IMR-90 (cell line): ENCODE results near the gene TUBB6. TPM values are rescaled to one million over a fixed set of nuclear protein-coding genes. Genes with fewer than 3 reads are reported as not detected.

Experiments used
- ATAC-seq: fragments of 200-7000 bp; cut with Tn5 transposase; 2 replicates; pipeline ENCODE4 v1.9.1; 2020; ENCODE audit warnings: low read depth, mild to moderate bottlenecking, moderate library complexity
- BruUV-seq: library from RNA; stranded (reverse); fragments of 400-500 nt; replicated peaks from 2 replicates; lab custom pipeline; 2021; lab: Mats Ljungman, UMichigan
- CTCF ChIA-PET: fragments of 300-600 bp; formaldehyde crosslinking; extraction: SDS; loops from one replicate; lab custom pipeline; 2021; ENCODE audit warnings: antibody characterized with exemption; lab: Yijun Ruan, JAX
- POLR2A ChIA-PET: fragments of 300-600 bp; sonication (Branson Sonifier 250); formaldehyde crosslinking; loops from one replicate; lab custom pipeline; 2022; ENCODE audit warnings: antibody characterized with exemption; ENCODE audit not compliant: unreplicated experiment; lab: Charles Lee
- DNase-seq: peaks from one replicate; pipeline ENCODE4 v3.0.0; 2013
- H2AFZ ChIP-seq: replicated peaks from 2 replicates; pipeline ENCODE3; 2013; ENCODE audit warnings: low read length, mild to moderate bottlenecking; ENCODE audit not compliant: poor library complexity
- H2AK5ac ChIP-seq: 2 replicates; pipeline ENCODE4 v1.6.1; 2013; ENCODE audit warnings: low read depth, low read length, inconsistent platforms
- H2AK9ac ChIP-seq: replicated peaks from 2 replicates; pipeline ENCODE3; 2013; ENCODE audit warnings: mild to moderate bottlenecking, low read depth, low read length, moderate library complexity; ENCODE audit not compliant: poor library complexity
- H2BK120ac ChIP-seq: 2 replicates; pipeline ENCODE4 v1.6.1; 2013; ENCODE audit warnings: low read depth, low read length, inconsistent platforms
- H2BK15ac ChIP-seq: 3 replicates; pipeline ENCODE4 v1.6.1; 2013; ENCODE audit warnings: low read depth, low read length, inconsistent platforms
- H2BK20ac ChIP-seq: 2 replicates; pipeline ENCODE4 v1.6.1; 2013; ENCODE audit warnings: low read depth, mild to moderate bottlenecking, inconsistent platforms, low read length, moderate library complexity
- H2BK5ac ChIP-seq: 2 replicates; pipeline ENCODE4 v1.6.1; 2013; ENCODE audit warnings: mild to moderate bottlenecking, low read depth, low read length, inconsistent platforms; ENCODE audit not compliant: poor library complexity, severe bottlenecking
- H3K14ac ChIP-seq: replicated peaks from 2 replicates; pipeline ENCODE4 v1.6.1; 2013; ENCODE audit warnings: low read depth, low read length, inconsistent platforms
- H3K18ac ChIP-seq: 2 replicates; pipeline ENCODE4 v1.6.1; 2013; ENCODE audit warnings: low read depth, low read length, control low read depth
- H3K23ac ChIP-seq: 2 replicates; pipeline ENCODE4 v1.6.1; 2013; ENCODE audit warnings: low read depth, low read length, inconsistent platforms
- H3K27ac ChIP-seq: 2 replicates; pipeline ENCODE4 v1.5.1; 2013; ENCODE audit warnings: mild to moderate bottlenecking, control low read depth, low read length; ENCODE audit not compliant: insufficient read depth
- H3K27me3 ChIP-seq: 2 replicates; pipeline ENCODE4 v1.6.1; 2013; ENCODE audit warnings: low read length; ENCODE audit not compliant: control insufficient read depth, insufficient read depth
- H3K36me3 ChIP-seq: 2 replicates; pipeline ENCODE4 v1.6.1; 2013; ENCODE audit warnings: low read length, mixed read lengths; ENCODE audit not compliant: control insufficient read depth, insufficient read depth
- H3K4ac ChIP-seq: 2 replicates; pipeline ENCODE4 v1.6.1; 2013; ENCODE audit warnings: low read depth, low read length, inconsistent platforms
- H3K4me1 ChIP-seq: 2 replicates; pipeline ENCODE4 v1.6.1; 2013; ENCODE audit warnings: low read length, mixed read lengths; ENCODE audit not compliant: control insufficient read depth, insufficient read depth
- H3K4me2 ChIP-seq: 2 replicates; pipeline ENCODE4 v1.6.1; 2013; ENCODE audit warnings: low read depth, mild to moderate bottlenecking, control low read depth, low read length, moderate library complexity
- H3K4me3 ChIP-seq: 2 replicates; pipeline ENCODE4 v1.5.1; 2013; ENCODE audit warnings: low read depth, mild to moderate bottlenecking, control low read depth, low read length, moderate library complexity; ENCODE audit not compliant: insufficient read depth
- H3K56ac ChIP-seq: 2 replicates; pipeline ENCODE4 v1.6.1; 2013; ENCODE audit warnings: low read length, inconsistent platforms; ENCODE audit not compliant: insufficient read depth; ENCODE audit errors: extremely low read depth
- H3K79me1 ChIP-seq, 2 experiments: 2 replicates each; pipeline ENCODE4 v1.6.1; 2013; ENCODE audit warnings: low read length in 2 of 2, inconsistent platforms in 1 of 2, low read depth in 1 of 2
- H3K9ac ChIP-seq: 2 replicates; pipeline ENCODE4 v1.6.1; 2013; ENCODE audit warnings: low read depth, low read length, control low read depth
- H3K9me1 ChIP-seq: 2 replicates; pipeline ENCODE4 v1.6.1; 2013; ENCODE audit warnings: low read length, inconsistent platforms; ENCODE audit not compliant: insufficient read depth
- H3K9me3 ChIP-seq: 2 replicates; pipeline ENCODE4 v1.6.1; 2013; ENCODE audit warnings: low read length; ENCODE audit not compliant: control insufficient read depth, insufficient read depth
- H4K20me1 ChIP-seq: 2 replicates; pipeline ENCODE4 v1.6.1; 2013; ENCODE audit warnings: low read length, inconsistent platforms; ENCODE audit not compliant: insufficient read depth
- H4K5ac ChIP-seq: 2 replicates; pipeline ENCODE4 v1.6.1; 2013; ENCODE audit warnings: mild to moderate bottlenecking, low read depth, low read length, control low read depth
- H4K8ac ChIP-seq, 2 experiments: 2 replicates each; pipeline ENCODE4 v1.6.1; 2013; ENCODE audit warnings: low read depth in 2 of 2, low read length in 2 of 2, control low read depth in 1 of 2, inconsistent platforms in 1 of 2
- H4K91ac ChIP-seq: 2 replicates; pipeline ENCODE4 v1.6.1; 2013; ENCODE audit warnings: low read depth, low read length, inconsistent platforms; ENCODE audit not compliant: insufficient read depth
- CEBPB ChIP-seq: IDR thresholded peaks from 2 replicates; pipeline ENCODE4 v1.6.1; 2012; ENCODE audit warnings: low read depth, low read length, improper control_type of control experiment
- CHD1 ChIP-seq: IDR thresholded peaks from 2 replicates; pipeline ENCODE4 v1.6.1; 2012; ENCODE audit warnings: low read depth, low read length, improper control_type of control experiment
- FOS ChIP-seq: fragments of 150-350 bp; IDR thresholded peaks from 2 replicates; pipeline ENCODE4 v1.6.1; 2016; ENCODE audit warnings: low read depth, low read length
- MAZ ChIP-seq: IDR thresholded peaks from 2 replicates; pipeline ENCODE4 v1.6.1; 2012; ENCODE audit warnings: low read depth, mild to moderate bottlenecking, low read length, improper control_type of control experiment, moderate library complexity, borderline replicate concordance
- NFE2L2 ChIP-seq: fragments of 150-350 bp; IDR thresholded peaks from 2 replicates; pipeline ENCODE4 v1.6.1; 2016; ENCODE audit warnings: low read depth, mild to moderate bottlenecking, low read length
- RAD21 ChIP-seq: IDR thresholded peaks from 2 replicates; pipeline ENCODE4 v1.6.1; 2012; ENCODE audit warnings: low read length, improper control_type of control experiment
- SMC3 ChIP-seq: fragments of 150-350 bp; IDR thresholded peaks from 2 replicates; pipeline ENCODE4 v1.6.1; 2016; ENCODE audit warnings: low read depth, mild to moderate bottlenecking, antibody characterized with exemption, low read length, moderate library complexity
- USF2 ChIP-seq: fragments of 150-350 bp; IDR thresholded peaks from 2 replicates; pipeline ENCODE4 v1.6.1; 2017; ENCODE audit warnings: mild to moderate bottlenecking, antibody characterized with exemption, low read length, low read depth
- WGBS, 2 experiments: methylation state at CpG; one replicate each; pipeline versions ENCODE4 v1.1.5 to v1.1.7; 2013; ENCODE audit warnings: missing lambda C conversion rate in 2 of 2; ENCODE audit not compliant: insufficient read length in 1 of 2; ENCODE audit errors: extremely low coverage in 2 of 2; 5-methylcytosine and 5-hydroxymethylcytosine counted together
- dilution Hi-C: fragments of 300-500 bp; cut with HindIII; formaldehyde crosslinking; loops from one replicate; pipeline ENCODE4 v1.14.3; 2018; ENCODE audit warnings: low sequenced_read_pairs; ENCODE audit not compliant: unreplicated experiment
- in situ Hi-C: fragments of 300-500 bp; cut with MboI; formaldehyde crosslinking; loops from 3 replicates; pipeline ENCODE4 v1.14.3; 2019; ENCODE audit warnings: low sequenced_read_pairs, inconsistent platforms, mixed read lengths
- intact Hi-C: fragments of 100-400 bp; cut with micrococcal nuclease; formaldehyde crosslinking; loops from 2 replicates; pipeline ENCODE4 v1.10.0; 2022
- polyA plus RNA-seq, 3 experiments: library from polyadenylated mRNA; depleted of rRNA; stranded (reverse); fragments of >200 nt; gene quantifications; 2 replicates each; pipeline ENCODE4 v1.2.3, GENCODE V29; 2012; ENCODE audit warnings: low replicate concordance in 1 of 3
- total RNA-seq: library from RNA; depleted of rRNA; stranded (reverse); fragments of >200 nt; gene quantifications from 2 replicates; pipeline ENCODE4 v1.2.3, GENCODE V29; 2012

TUBB6 gene
- total and polyA plus RNA-seq, 2 of the 4 experiments (the other 2 are of a cell fraction) = 927 to 1,040 TPM

- no peak overlapping the region for H2AK5ac ChIP-seq
- H2BK15ac ChIP-seq = no peak overlapping the region
- no peaks in the 10 kb centered on the region for H3K27me3 ChIP-seq
- ChIA-PET POLR2A (no interaction called here), CTCF (no interaction called here)
- dilution Hi-C loops (no loop called here), intact Hi-C loops (no loop called here), in situ Hi-C loops (no loop called here)
- no peak for TF ChIP-seq SMC3
- no peak for TF ChIP-seq FOS
- TF ChIP-seq CEBPB = no peak
- no peak for TF ChIP-seq NFE2L2
- TF ChIP-seq RAD21 = no peak
- TF ChIP-seq CHD1 = no peak
- TF ChIP-seq MAZ = no peak
- TF ChIP-seq USF2 = no peak
- H3K36me3 ChIP-seq = no peaks in the 10 kb centered on the region
- no peak overlapping the region for H3K56ac ChIP-seq
- H3K4me3 ChIP-seq = no peak overlapping the region
- H3K18ac ChIP-seq = no peak overlapping the region
- peak overlapping the region; percentile 73 for H2AFZ ChIP-seq
- peaks cover 5% of the 10 kb centered on the region; the same call in 1 of the 2 replicates for H3K9me1 ChIP-seq
- H2BK5ac ChIP-seq = no peak overlapping the region
- H4K91ac ChIP-seq = no peak overlapping the region
- no peak overlapping the region for H3K4ac ChIP-seq
- no peak overlapping the region; the same call in 1 of the 2 replicates for H3K14ac ChIP-seq
- H3K4me2 ChIP-seq = no peak overlapping the region
- H3K23ac ChIP-seq = no peak overlapping the region
- no peaks in the 10 kb centered on the region for H3K79me1 ChIP-seq
- H4K20me1 ChIP-seq = no peaks in the 10 kb centered on the region
- H3K9me3 ChIP-seq = peaks cover 3% of the 10 kb centered on the region
- no CpG with 5 or more reads among the region's 3 CpGs for WGBS, 2 experiments
- DNase-seq (peak; percentile 33), ATAC-seq (0 out of 2 replicates have a peak, but pooled peaks have one; percentile 32)
- H3K9ac ChIP-seq = no peak overlapping the region
- H4K8ac ChIP-seq = peak overlapping the region in 1 of 2 experiments; percentile 16; a peak in 1 of 4 replicates
- no peak overlapping the region for H2BK20ac ChIP-seq
- H3K4me1 ChIP-seq = peaks cover 2% of the 10 kb centered on the region; the same call in 1 of the 2 replicates
- no peak overlapping the region for H4K5ac ChIP-seq
- H2AK9ac ChIP-seq = peak overlapping the region; percentile 65
- peak overlapping the region; percentile 23; the same call in 1 of the 2 replicates for H2BK120ac ChIP-seq
- no TSS peak for BruUV-seq
- H3K27ac ChIP-seq = no peak overlapping the region
Measured at GRCh38 chr18:12296087-12296403, 12.0 kb upstream of the TUBB6 start.
